HG03469 (cell line): ENCODE measurements around the gene LYRM4.

Experiments
- ATAC-seq: cut with Tn5 transposase; IDR thresholded peaks from one replicate; pipeline ENCODE4 v1.9.1; 2021; ENCODE audit warnings: mild to moderate bottlenecking, moderate library complexity, moderate number of reproducible peaks; ENCODE audit not compliant: unreplicated experiment

The LYRM4 gene

GRCh38 chr6:5247201-5247600 is 13.5 kb downstream of the LYRM4 start:
- no peak for ATAC-seq

GRCh38 chr6:5246141-5247097 is 14.3 kb downstream of the LYRM4 start:
- ATAC-seq = no peak

GRCh38 chr6:5243069-5243468 is 17.7 kb downstream of the LYRM4 start:
- no peak for ATAC-seq

GRCh38 chr6:5241252-5241651 is 19.5 kb downstream of the LYRM4 start:
- ATAC-seq = no peak

GRCh38 chr6:5238336-5238735 is 22.4 kb downstream of the LYRM4 start:
- ATAC-seq = no peak

GRCh38 chr6:5237805-5238204 is 22.9 kb downstream of the LYRM4 start:
- ATAC-seq = no peak

GRCh38 chr6:5235830-5236229 is 24.9 kb downstream of the LYRM4 start:
- no peak for ATAC-seq

GRCh38 chr6:5234874-5235273 is 25.9 kb downstream of the LYRM4 start:
- ATAC-seq = no peak

GRCh38 chr6:5231289-5231688 is 29.5 kb downstream of the LYRM4 start:
- ATAC-seq = no peak

- ATAC-seq = no peak
These were observed 30.7 kb downstream of the LYRM4 start for GRCh38 chr6:5230081-5230480.

- ATAC-seq = no peak
These were observed 31.4 kb downstream of the LYRM4 start for GRCh38 chr6:5229356-5229755.

GRCh38 chr6:5223309-5223708 is 37.4 kb downstream of the LYRM4 start:
- ATAC-seq = no peak

- ATAC-seq = no peak
These were observed 40.3 kb downstream of the LYRM4 start for GRCh38 chr6:5220443-5220842.

GRCh38 chr6:5219011-5219691 is 41.6 kb downstream of the LYRM4 start:
- ATAC-seq = no peak

- no peak for ATAC-seq
These were observed 43.4 kb downstream of the LYRM4 start for GRCh38 chr6:5217356-5217755.

GRCh38 chr6:5215799-5216198 is 45.0 kb downstream of the LYRM4 start:
- no peak for ATAC-seq

- ATAC-seq = no peak
These were observed 45.6 kb downstream of the LYRM4 start for GRCh38 chr6:5215159-5215558.

GRCh38 chr6:5214570-5215052 is 46.1 kb downstream of the LYRM4 start:
- ATAC-seq = no peak

GRCh38 chr6:5213836-5214235 is 46.9 kb downstream of the LYRM4 start:
- ATAC-seq = no peak

GRCh38 chr6:5211492-5211891 is 49.3 kb downstream of the LYRM4 start:
- no peak for ATAC-seq

GRCh38 chr6:5208471-5208971 is 52.2 kb downstream of the LYRM4 start:
- no peak for ATAC-seq

- ATAC-seq = no peak
These were observed 52.7 kb downstream of the LYRM4 start for GRCh38 chr6:5208057-5208456.
